GM12878 (cell line): Measurements from ENCODE around the gene C6orf15. TPM values are rescaled to one million over a fixed set of nuclear protein-coding genes. Genes with fewer than 3 reads are reported as not detected.

Source experiments
- ATAC-seq: fragments of 200-7000 bp; cut with Tn5 transposase; 3 replicates; pipeline ENCODE4 v1.9.1; 2020; ENCODE audit warnings: mild to moderate bottlenecking, moderate library complexity
- BruUV-seq: library from RNA; stranded (reverse); fragments of 400-500 nt; replicated peaks from 2 replicates; lab custom pipeline; 2021; lab: Mats Ljungman, UMichigan
- CTCF ChIA-PET: fragments of 300-600 bp; sonication (Branson Sonifier 250); formaldehyde crosslinking; extraction: SDS; loops from one replicate; lab custom pipeline; 2021; ENCODE audit warnings: inconsistent platforms; lab: Yijun Ruan, JAX
- POLR2A ChIA-PET: fragments of 350-600 bp; formaldehyde crosslinking; extraction: SDS; loops from one replicate; lab custom pipeline; 2021; ENCODE audit warnings: inconsistent platforms; lab: Charles Lee
- RAD21 ChIA-PET: fragments of 300-600 bp; sonication (Branson Sonifier 250); formaldehyde crosslinking; loops from one replicate; lab custom pipeline; 2023; ENCODE audit warnings: antibody characterized with exemption; ENCODE audit not compliant: unreplicated experiment; lab: Charles Lee
- SMC1A ChIA-PET: fragments of 300-600 bp; sonication (Branson Sonifier 250); formaldehyde crosslinking; loops from one replicate; lab custom pipeline; 2023; ENCODE audit not compliant: unreplicated experiment, uncharacterized antibody; lab: Charles Lee
- DNase-seq: peaks from one replicate; pipeline ENCODE4 v3.0.0-alpha.2; 2011; ENCODE audit warnings: low read depth, low spot score
- FAIRE-seq: peaks from 3 replicates; lab custom pipeline; 2011; peaks lifted over from hg19 to GRCh38; lab: Jason Lieb, UNC
- H2AFZ ChIP-seq: 2 replicates; pipeline ENCODE4 v1.6.0; 2011; ENCODE audit warnings: low read depth, low read length, control low read depth; ENCODE audit not compliant: control insufficient read depth
- H3K27ac ChIP-seq: 2 replicates; pipeline ENCODE4 v1.5.1; 2011; ENCODE audit warnings: control low read depth; ENCODE audit not compliant: control insufficient read depth, insufficient read depth
- H3K27me3 ChIP-seq, 2 experiments: replicated peaks in 1 of 2; 2 replicates each; pipeline versions ENCODE4 v1.6.0 to v1.6.1; 2011; ENCODE audit warnings: low read length in 1 of 2; ENCODE audit not compliant: control insufficient read depth in 2 of 2, insufficient read depth in 2 of 2
- H3K36me3 ChIP-seq, 2 experiments: 2 replicates each; pipeline ENCODE4 v1.5.1; 2011; ENCODE audit warnings: low read length in 1 of 2; ENCODE audit not compliant: control insufficient read depth in 2 of 2, insufficient read depth in 2 of 2
- H3K4me1 ChIP-seq: 2 replicates; pipeline ENCODE4 v1.6.1; 2011; ENCODE audit warnings: mild to moderate bottlenecking, low read length, moderate library complexity, mixed read lengths; ENCODE audit not compliant: control insufficient read depth, insufficient read depth
- H3K4me2 ChIP-seq: 2 replicates; pipeline ENCODE4 v1.6.0; 2011; ENCODE audit warnings: control low read depth; ENCODE audit not compliant: control insufficient read depth, insufficient read depth
- H3K4me3 ChIP-seq: fragments of 200-600 bp; sonication (generic); 2 replicates; pipeline ENCODE4 v1.5.1; 2016
- H3K79me2 ChIP-seq: 2 replicates; pipeline ENCODE4 v1.6.0; 2011; ENCODE audit warnings: low read length; ENCODE audit not compliant: control insufficient read depth, insufficient read depth
- H3K9ac ChIP-seq: 2 replicates; pipeline ENCODE4 v1.8.0; 2011; ENCODE audit warnings: low read length, control low read depth, mixed read lengths; ENCODE audit not compliant: control insufficient read depth, insufficient read depth
- H3K9me3 ChIP-seq: replicated peaks from 3 replicates; pipeline ENCODE4 v1.5.1; 2011; ENCODE audit warnings: mild to moderate bottlenecking, low read length; ENCODE audit not compliant: control insufficient read depth, insufficient read depth
- H4K20me1 ChIP-seq: 2 replicates; pipeline ENCODE4 v1.6.0; 2011; ENCODE audit not compliant: control insufficient read depth, insufficient read depth
- KAT2A ChIP-seq: conservative IDR thresholded peaks from 2 replicates; pipeline ENCODE4 v1.6.1; 2011; ENCODE audit warnings: low read depth, low read length; ENCODE audit not compliant: control insufficient read depth
- SMAD1 ChIP-seq: fragments of 450-650 bp; IDR thresholded peaks from 2 replicates; pipeline ENCODE4 v1.6.1; 2018; ENCODE audit warnings: mild to moderate bottlenecking, low read depth; ENCODE audit not compliant: partially characterized antibody
- TCF12 ChIP-seq: IDR thresholded peaks from 2 replicates; pipeline ENCODE4 v1.6.1; 2011; ENCODE audit warnings: low read depth, mild to moderate bottlenecking, low read length
- TCF7 ChIP-seq: IDR thresholded peaks from 2 replicates; pipeline ENCODE4 v1.6.1; 2014; ENCODE audit warnings: antibody characterized with exemption, borderline replicate concordance
- WGBS: methylation state at CpG from one replicate; pipeline ENCODE4 v1.1.6; 2016; ENCODE audit warnings: low lambda C conversion rate; ENCODE audit not compliant: insufficient replicate concordance, insufficient coverage; ENCODE audit errors: missing lambda C conversion rate; 5-methylcytosine and 5-hydroxymethylcytosine counted together
- in situ Hi-C: fragments of 300-500 bp; cut with MboI; formaldehyde crosslinking; loops from 9 replicates; pipeline ENCODE4 v1.14.3; 2018; ENCODE audit warnings: mixed read lengths
- intact Hi-C: fragments of 100-400 bp; cut with micrococcal nuclease; formaldehyde crosslinking; loops from one replicate; pipeline ENCODE4 v1.14.2; 2022; ENCODE audit not compliant: unreplicated experiment
- polyA plus RNA-seq, 11 experiments: library from polyadenylated mRNA; depleted of rRNA in 4 of 11; unstranded in 6 of 11; stranded (reverse) in 5 of 11; fragments of >200 nt; fragmentation: Nextera tagmentation in 4 of 11; fragmentation: Illumina TruSeq in 1 of 11; extraction: Ambion mirVana in 4 of 11; extraction: Trizol in 1 of 11; gene quantifications; 1 replicate in 1 of 11; 2 replicates in 10 of 11; pipeline versions ENCODE4 v1.2.1 to v1.2.3, GENCODE V29; 2011 to 2016; ENCODE audit warnings: inconsistent platforms in 2 of 11, missing spikeins in 2 of 11, low read depth in 1 of 11
- total RNA-seq, 4 experiments: library from RNA; depleted of rRNA in 3 of 4; stranded (reverse); fragments of >200 nt in 3 of 4; fragmentation: Illumina TruSeq in 1 of 4; extraction: Trizol in 1 of 4; gene quantifications; 2 replicates each; pipeline versions ENCODE4 v1.2.1 to v1.2.3, GENCODE V29; 2013 to 2021
- TF ChIP-seq, protein P1 (sequence below): fragments of 450-650 bp; IDR thresholded peaks from 2 replicates; pipeline ENCODE4 v1.6.1; 2017; ENCODE audit warnings: mild to moderate bottlenecking, low read depth, inconsistent platforms; ENCODE audit not compliant: poor library complexity, severe bottlenecking

Gene C6orf15
- total and polyA plus RNA-seq, 10 of the 15 experiments (the other 5 are each of a cell fraction or from before 2014, with no cell fraction given), result not detected

DNA sequence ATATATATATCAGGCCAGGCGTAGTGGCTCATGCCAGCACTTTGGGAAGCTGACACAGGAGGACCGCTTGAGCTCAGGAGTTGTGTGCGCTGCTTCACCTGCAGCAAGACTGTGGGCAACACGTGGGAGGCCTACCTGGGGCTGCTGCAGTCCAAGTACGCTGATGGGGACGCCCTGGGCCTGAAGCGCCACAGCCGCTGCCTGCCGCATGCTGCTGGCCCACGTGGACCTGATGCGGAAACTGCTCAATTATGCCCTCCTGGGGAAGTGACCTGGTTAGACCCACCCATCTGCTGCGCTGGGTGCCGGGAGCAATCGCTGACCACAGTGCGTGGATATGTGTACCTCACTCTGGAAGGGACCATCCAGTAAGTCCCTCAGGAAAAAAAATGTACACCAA, 28.3 kb upstream of the C6orf15 start:
- Histone ChIP-seq H3K9ac (no peak overlapping the region), H4K20me1 (no peaks in the 10 kb centered on the region), H3K4me3 (no peak overlapping the region), H3K27ac (no peak overlapping the region), H3K36me3 (peaks cover 0 to 4% of the 10 kb centered on the region in 2 experiments; a peak in 1 of 4 replicates), H3K4me1 (peaks cover 3% of the 10 kb centered on the region), H3K79me2 (no peaks in the 10 kb centered on the region), H3K27me3 (no peaks in the 10 kb centered on the region), H2AFZ (no peak overlapping the region), H3K4me2 (no peak overlapping the region), H3K9me3 (no peaks in the 10 kb centered on the region; the same call in 2 of the 3 replicates)
- intact Hi-C loops (no loop called here), in situ Hi-C loops (no loop called here)
- no peak for FAIRE-seq
- 84% methylated on average over 15 of the region's 15 CpGs for WGBS
- no peak for TF ChIP-seq KAT2A
- no peak for TF ChIP-seq TCF7
- TF ChIP-seq, protein P1, sequence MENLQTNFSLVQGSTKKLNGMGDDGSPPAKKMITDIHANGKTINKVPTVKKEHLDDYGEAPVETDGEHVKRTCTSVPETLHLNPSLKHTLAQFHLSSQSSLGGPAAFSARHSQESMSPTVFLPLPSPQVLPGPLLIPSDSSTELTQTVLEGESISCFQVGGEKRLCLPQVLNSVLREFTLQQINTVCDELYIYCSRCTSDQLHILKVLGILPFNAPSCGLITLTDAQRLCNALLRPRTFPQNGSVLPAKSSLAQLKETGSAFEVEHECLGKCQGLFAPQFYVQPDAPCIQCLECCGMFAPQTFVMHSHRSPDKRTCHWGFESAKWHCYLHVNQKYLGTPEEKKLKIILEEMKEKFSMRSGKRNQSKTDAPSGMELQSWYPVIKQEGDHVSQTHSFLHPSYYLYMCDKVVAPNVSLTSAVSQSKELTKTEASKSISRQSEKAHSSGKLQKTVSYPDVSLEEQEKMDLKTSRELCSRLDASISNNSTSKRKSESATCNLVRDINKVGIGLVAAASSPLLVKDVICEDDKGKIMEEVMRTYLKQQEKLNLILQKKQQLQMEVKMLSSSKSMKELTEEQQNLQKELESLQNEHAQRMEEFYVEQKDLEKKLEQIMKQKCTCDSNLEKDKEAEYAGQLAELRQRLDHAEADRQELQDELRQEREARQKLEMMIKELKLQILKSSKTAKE, result no peak
- TF ChIP-seq SMAD1, result no peak
- no peak for TF ChIP-seq TCF12
- ChIA-PET POLR2A (interaction anchor here (0.7 kb wide), 1 partner anchor 21 kb away, joined by 3 read pairs; no protein-coding TSS in a partner anchor), RAD21 (no interaction called here), CTCF (interaction anchor here (22.9 kb wide), 1 partner anchor 53 kb away, joined by 326 read pairs; no protein-coding TSS in a partner anchor), SMC1A (no interaction called here)
- ATAC-seq, result no peak
- BruUV-seq, result no TSS peak
- DNase-seq, result no peak
